Liver (tissue), 9 donors: ENCODE measurements around the gene TMEM232. TPM values are rescaled to one million over a fixed set of nuclear protein-coding genes. Genes with fewer than 3 reads are reported as not detected.
"Not testable (repeated sequence)": the region's sequence is repeated elsewhere in the genome, so short reads cannot be mapped to it uniquely, and the experiment has no call there.

Source experiments
- DNase-seq: peaks from one replicate; pipeline ENCODE4 v3.0.0-alpha.2; 2017; ENCODE audit warnings: low spot score
- H3K27ac ChIP-seq, 2 donors: one replicate each; pipeline ENCODE4 v1.7.0; 2013; ENCODE audit warnings: inconsistent platforms in 2 of 2, low read length in 2 of 2, control low read depth in 1 of 2, low read depth in 1 of 2, mild to moderate bottlenecking in 1 of 2
- H3K27me3 ChIP-seq, 4 donors: one replicate each; pipeline versions ENCODE4 v1.6.1 to v1.7.0; 2013; ENCODE audit warnings: low read length in 3 of 4, inconsistent platforms in 1 of 4, mild to moderate bottlenecking in 1 of 4, moderate library complexity in 1 of 4; ENCODE audit not compliant: control insufficient read depth in 4 of 4, insufficient read depth in 4 of 4
- H3K36me3 ChIP-seq, 4 donors: one replicate each; pipeline versions ENCODE4 v1.6.1 to v1.7.0; 2013; ENCODE audit warnings: low read length in 3 of 4, mild to moderate bottlenecking in 3 of 4, low read depth in 1 of 4, moderate library complexity in 1 of 4; ENCODE audit not compliant: control insufficient read depth in 4 of 4, insufficient read depth in 3 of 4
- H3K4me1 ChIP-seq, 4 donors: one replicate each; pipeline versions ENCODE4 v1.6.1 to v1.7.0; 2013; ENCODE audit warnings: low read length in 3 of 4, mild to moderate bottlenecking in 3 of 4, moderate library complexity in 1 of 4; ENCODE audit not compliant: control insufficient read depth in 4 of 4, insufficient read depth in 4 of 4
- H3K4me3 ChIP-seq, 3 donors: one replicate each; pipeline versions ENCODE4 v1.6.1 to v1.7.0; 2013; ENCODE audit warnings: low read length in 3 of 3, control low read depth in 1 of 3, low read depth in 1 of 3, mild to moderate bottlenecking in 1 of 3
- H3K9ac ChIP-seq, 2 donors: one replicate each; pipeline ENCODE4 v1.7.0; 2013; ENCODE audit warnings: low read length in 2 of 2, mild to moderate bottlenecking in 2 of 2, moderate library complexity in 2 of 2, control low read depth in 1 of 2, low read depth in 1 of 2
- H3K9me3 ChIP-seq, 4 donors: one replicate each; pipeline versions ENCODE4 v1.6.1 to v1.7.0; 2013; ENCODE audit warnings: low read length in 3 of 4; ENCODE audit not compliant: control insufficient read depth in 4 of 4
- EGR1 ChIP-seq, 2 donors: IDR thresholded peaks; 2 replicates each; pipeline ENCODE4 v1.6.1; 2016 to 2018; ENCODE audit warnings: antibody characterized with exemption in 2 of 2, low read depth in 2 of 2
- FOXA1 ChIP-seq: IDR thresholded peaks from 2 replicates; pipeline ENCODE4 v1.6.1; 2016; ENCODE audit warnings: antibody characterized with exemption
- FOXA2 ChIP-seq: IDR thresholded peaks from 2 replicates; pipeline ENCODE4 v1.6.1; 2016; ENCODE audit warnings: antibody characterized with exemption
- GABPA ChIP-seq, 2 donors: IDR thresholded peaks in 1 of 2; conservative IDR thresholded peaks in 1 of 2; 2 replicates each; pipeline ENCODE4 v1.6.1; 2016; ENCODE audit warnings: antibody characterized with exemption in 2 of 2, mild to moderate bottlenecking in 1 of 2, moderate library complexity in 1 of 2
- HNF4A ChIP-seq, 2 donors: conservative IDR thresholded peaks; 2 replicates each; pipeline ENCODE4 v1.6.1; 2016; ENCODE audit warnings: antibody characterized with exemption in 2 of 2, mild to moderate bottlenecking in 2 of 2
- JUND ChIP-seq, 2 donors: IDR thresholded peaks; 2 replicates each; pipeline ENCODE4 v1.6.1; 2016; ENCODE audit warnings: antibody characterized with exemption in 2 of 2
- NR2F2 ChIP-seq: IDR thresholded peaks from 2 replicates; pipeline ENCODE4 v1.6.1; 2016; ENCODE audit warnings: antibody characterized with exemption
- RAD21 ChIP-seq, 2 donors: IDR thresholded peaks; 2 replicates each; pipeline ENCODE4 v1.6.1; 2016; ENCODE audit warnings: antibody characterized with exemption in 2 of 2, mild to moderate bottlenecking in 2 of 2
- RXRA ChIP-seq, 2 donors: IDR thresholded peaks; 2 replicates each; pipeline ENCODE4 v1.6.1; 2017 to 2018; ENCODE audit warnings: antibody characterized with exemption in 2 of 2, mild to moderate bottlenecking in 1 of 2
- SP1 ChIP-seq: IDR thresholded peaks from 2 replicates; pipeline ENCODE4 v1.6.1; 2018; ENCODE audit warnings: antibody characterized with exemption, mild to moderate bottlenecking
- TAF1 ChIP-seq: conservative IDR thresholded peaks from 2 replicates; pipeline ENCODE4 v1.6.1; 2016; ENCODE audit warnings: antibody characterized with exemption, mild to moderate bottlenecking
- YY1 ChIP-seq: IDR thresholded peaks from 2 replicates; pipeline ENCODE4 v1.6.1; 2016; ENCODE audit warnings: antibody characterized with exemption, mild to moderate bottlenecking
- WGBS: extraction: QIAGEN DNeasy Blood & Tissue Kit; methylation state at CpG from one replicate; pipeline ENCODE4 v1.1.7; 2013; 5-methylcytosine and 5-hydroxymethylcytosine counted together
- polyA plus RNA-seq, 2 donors: library from polyadenylated mRNA; stranded (reverse) in 1 of 2; unstranded in 1 of 2; fragments of 200-250 nt in 1 of 2; fragments of >200 nt in 1 of 2; fragmentation: Nextera tagmentation in 1 of 2; extraction: Ambion mirVana in 1 of 2; gene quantifications; one replicate each; pipeline versions ENCODE4 v1.2.1 to v1.2.3, GENCODE V29; 2013 to 2015
- total RNA-seq, 2 donors: library from RNA; depleted of rRNA; stranded (reverse); fragments of >200 nt; gene quantifications; one replicate each; pipeline ENCODE4 v1.2.3, GENCODE V29; 2014
- TF ChIP-seq, protein P1 (sequence below): IDR thresholded peaks from 2 replicates; pipeline ENCODE4 v1.6.1; 2016; ENCODE audit warnings: antibody characterized with exemption, mild to moderate bottlenecking
- TF ChIP-seq, protein P2 (sequence below): IDR thresholded peaks from 2 replicates; pipeline ENCODE4 v1.6.1; 2016; ENCODE audit warnings: antibody characterized with exemption
- TF ChIP-seq, protein P3 (sequence below): fragments of 150-350 bp; IDR thresholded peaks from 2 replicates; pipeline ENCODE4 v1.5.1; 2017; ENCODE audit warnings: improper control_type of control experiment, low read depth, low read length; ENCODE audit not compliant: missing input control
- TF ChIP-seq, protein P4 (sequence below): IDR thresholded peaks from 2 replicates; pipeline ENCODE4 v1.6.1; 2016; ENCODE audit warnings: antibody characterized with exemption
- TF ChIP-seq, protein P5 (sequence below): IDR thresholded peaks from 2 replicates; pipeline ENCODE4 v1.6.1; 2016; ENCODE audit warnings: antibody characterized with exemption
- donor health status: healthy.
- donor health status: healthy.
- donor health status: healthy.
- donor health status: healthy.
- donor health status: healthy.

Gene TMEM232
- total and polyA plus RNA-seq, 4 donors, result 0.39 to 2.5 (median 1.0) TPM

DNA sequence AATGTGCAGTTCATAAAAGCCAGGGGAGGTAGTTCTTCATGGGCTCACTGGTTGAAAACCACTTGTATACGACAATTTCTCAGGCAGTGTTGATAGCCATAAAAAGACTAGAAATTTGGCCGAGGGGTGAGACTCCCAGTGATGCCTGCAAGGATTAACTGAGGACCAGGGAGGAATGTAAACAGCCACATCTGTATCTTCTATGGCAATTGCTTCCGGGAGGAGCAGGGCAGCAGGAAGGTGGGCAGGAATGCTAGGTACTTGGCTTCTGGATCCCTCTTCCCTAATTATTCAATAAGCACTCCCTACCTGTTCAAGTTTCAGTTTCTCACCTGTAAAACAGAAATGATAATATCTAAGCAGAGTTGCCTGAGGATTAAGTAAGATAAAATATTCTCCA, 45.4 kb downstream of the TMEM232 start:
- Histone ChIP-seq H3K36me3 (no peaks in the 10 kb centered on the region), H3K27ac (no peak overlapping the region), H3K27me3 (no peaks in the 10 kb centered on the region), H3K4me3 (no peak overlapping the region), H3K4me1 (no peaks in the 10 kb centered on the region), H3K9me3 (no peaks in the 10 kb centered on the region), H3K9ac (no peak overlapping the region)
- TF ChIP-seq RAD21 (IDR thresholded peaks at IDR 0.05) (no peak), NR2F2 (no peak), FOXA2 (no peak), EGR1 (IDR thresholded peaks at IDR 0.05; ENCODE audit: low read depth in 2 of 2) (no peak), GABPA (IDR thresholded peaks at IDR 0.05 in 1 of 2, conservative IDR thresholded peaks at IDR 0.05 in 1 of 2) (no peak), JUND (IDR thresholded peaks at IDR 0.05) (no peak), SP1 (no peak), YY1 (no peak), FOXA1 (no peak), HNF4A (conservative IDR thresholded peaks at IDR 0.05) (no peak), TAF1 (no peak), RXRA (IDR thresholded peaks at IDR 0.05) (no peak)
- TF ChIP-seq, protein P1, sequence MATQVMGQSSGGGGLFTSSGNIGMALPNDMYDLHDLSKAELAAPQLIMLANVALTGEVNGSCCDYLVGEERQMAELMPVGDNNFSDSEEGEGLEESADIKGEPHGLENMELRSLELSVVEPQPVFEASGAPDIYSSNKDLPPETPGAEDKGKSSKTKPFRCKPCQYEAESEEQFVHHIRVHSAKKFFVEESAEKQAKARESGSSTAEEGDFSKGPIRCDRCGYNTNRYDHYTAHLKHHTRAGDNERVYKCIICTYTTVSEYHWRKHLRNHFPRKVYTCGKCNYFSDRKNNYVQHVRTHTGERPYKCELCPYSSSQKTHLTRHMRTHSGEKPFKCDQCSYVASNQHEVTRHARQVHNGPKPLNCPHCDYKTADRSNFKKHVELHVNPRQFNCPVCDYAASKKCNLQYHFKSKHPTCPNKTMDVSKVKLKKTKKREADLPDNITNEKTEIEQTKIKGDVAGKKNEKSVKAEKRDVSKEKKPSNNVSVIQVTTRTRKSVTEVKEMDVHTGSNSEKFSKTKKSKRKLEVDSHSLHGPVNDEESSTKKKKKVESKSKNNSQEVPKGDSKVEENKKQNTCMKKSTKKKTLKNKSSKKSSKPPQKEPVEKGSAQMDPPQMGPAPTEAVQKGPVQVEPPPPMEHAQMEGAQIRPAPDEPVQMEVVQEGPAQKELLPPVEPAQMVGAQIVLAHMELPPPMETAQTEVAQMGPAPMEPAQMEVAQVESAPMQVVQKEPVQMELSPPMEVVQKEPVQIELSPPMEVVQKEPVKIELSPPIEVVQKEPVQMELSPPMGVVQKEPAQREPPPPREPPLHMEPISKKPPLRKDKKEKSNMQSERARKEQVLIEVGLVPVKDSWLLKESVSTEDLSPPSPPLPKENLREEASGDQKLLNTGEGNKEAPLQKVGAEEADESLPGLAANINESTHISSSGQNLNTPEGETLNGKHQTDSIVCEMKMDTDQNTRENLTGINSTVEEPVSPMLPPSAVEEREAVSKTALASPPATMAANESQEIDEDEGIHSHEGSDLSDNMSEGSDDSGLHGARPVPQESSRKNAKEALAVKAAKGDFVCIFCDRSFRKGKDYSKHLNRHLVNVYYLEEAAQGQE, result no peak
- TF ChIP-seq, protein P2, sequence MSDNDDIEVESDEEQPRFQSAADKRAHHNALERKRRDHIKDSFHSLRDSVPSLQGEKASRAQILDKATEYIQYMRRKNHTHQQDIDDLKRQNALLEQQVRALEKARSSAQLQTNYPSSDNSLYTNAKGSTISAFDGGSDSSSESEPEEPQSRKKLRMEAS, result no peak
- TF ChIP-seq, protein P3, sequence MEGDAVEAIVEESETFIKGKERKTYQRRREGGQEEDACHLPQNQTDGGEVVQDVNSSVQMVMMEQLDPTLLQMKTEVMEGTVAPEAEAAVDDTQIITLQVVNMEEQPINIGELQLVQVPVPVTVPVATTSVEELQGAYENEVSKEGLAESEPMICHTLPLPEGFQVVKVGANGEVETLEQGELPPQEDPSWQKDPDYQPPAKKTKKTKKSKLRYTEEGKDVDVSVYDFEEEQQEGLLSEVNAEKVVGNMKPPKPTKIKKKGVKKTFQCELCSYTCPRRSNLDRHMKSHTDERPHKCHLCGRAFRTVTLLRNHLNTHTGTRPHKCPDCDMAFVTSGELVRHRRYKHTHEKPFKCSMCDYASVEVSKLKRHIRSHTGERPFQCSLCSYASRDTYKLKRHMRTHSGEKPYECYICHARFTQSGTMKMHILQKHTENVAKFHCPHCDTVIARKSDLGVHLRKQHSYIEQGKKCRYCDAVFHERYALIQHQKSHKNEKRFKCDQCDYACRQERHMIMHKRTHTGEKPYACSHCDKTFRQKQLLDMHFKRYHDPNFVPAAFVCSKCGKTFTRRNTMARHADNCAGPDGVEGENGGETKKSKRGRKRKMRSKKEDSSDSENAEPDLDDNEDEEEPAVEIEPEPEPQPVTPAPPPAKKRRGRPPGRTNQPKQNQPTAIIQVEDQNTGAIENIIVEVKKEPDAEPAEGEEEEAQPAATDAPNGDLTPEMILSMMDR, result no peak
- TF ChIP-seq, protein P4, sequence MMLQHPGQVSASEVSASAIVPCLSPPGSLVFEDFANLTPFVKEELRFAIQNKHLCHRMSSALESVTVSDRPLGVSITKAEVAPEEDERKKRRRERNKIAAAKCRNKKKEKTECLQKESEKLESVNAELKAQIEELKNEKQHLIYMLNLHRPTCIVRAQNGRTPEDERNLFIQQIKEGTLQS, result no peak
- TF ChIP-seq, protein P5, sequence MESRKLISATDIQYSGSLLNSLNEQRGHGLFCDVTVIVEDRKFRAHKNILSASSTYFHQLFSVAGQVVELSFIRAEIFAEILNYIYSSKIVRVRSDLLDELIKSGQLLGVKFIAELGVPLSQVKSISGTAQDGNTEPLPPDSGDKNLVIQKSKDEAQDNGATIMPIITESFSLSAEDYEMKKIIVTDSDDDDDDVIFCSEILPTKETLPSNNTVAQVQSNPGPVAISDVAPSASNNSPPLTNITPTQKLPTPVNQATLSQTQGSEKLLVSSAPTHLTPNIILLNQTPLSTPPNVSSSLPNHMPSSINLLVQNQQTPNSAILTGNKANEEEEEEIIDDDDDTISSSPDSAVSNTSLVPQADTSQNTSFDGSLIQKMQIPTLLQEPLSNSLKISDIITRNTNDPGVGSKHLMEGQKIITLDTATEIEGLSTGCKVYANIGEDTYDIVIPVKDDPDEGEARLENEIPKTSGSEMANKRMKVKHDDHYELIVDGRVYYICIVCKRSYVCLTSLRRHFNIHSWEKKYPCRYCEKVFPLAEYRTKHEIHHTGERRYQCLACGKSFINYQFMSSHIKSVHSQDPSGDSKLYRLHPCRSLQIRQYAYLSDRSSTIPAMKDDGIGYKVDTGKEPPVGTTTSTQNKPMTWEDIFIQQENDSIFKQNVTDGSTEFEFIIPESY, result no peak
- WGBS, result 71% methylated on average over 3 of the region's 3 CpGs
- no peak for DNase-seq

DNA sequence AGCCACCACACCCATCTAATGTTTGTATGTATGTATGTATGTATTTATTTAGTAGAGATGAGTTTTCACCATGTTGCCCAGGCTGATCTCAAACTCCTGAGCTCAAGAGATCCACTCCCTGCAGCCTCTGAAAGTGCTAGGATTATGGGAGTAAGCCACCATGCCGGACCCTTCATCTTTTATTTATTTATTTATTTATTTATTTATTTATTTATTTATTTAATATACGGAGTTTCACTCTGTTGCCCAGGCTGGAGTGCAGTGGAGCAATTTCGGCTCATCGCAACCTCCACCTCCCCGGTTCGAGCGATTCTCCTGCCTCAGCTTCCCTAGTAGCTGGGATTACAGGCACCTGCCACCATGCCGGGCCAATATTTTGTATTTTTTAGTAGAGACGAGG, 49.9 kb downstream of the TMEM232 start:
- not testable (repeated sequence) for H3K36me3 ChIP-seq, H3K27ac ChIP-seq, H3K9me3 ChIP-seq, DNase-seq, H3K27me3 ChIP-seq, H3K4me1 ChIP-seq, H3K4me3 ChIP-seq, H3K9ac ChIP-seq
- WGBS, result 94% methylated on average over 9 of the region's 9 CpGs
